IMR-90 (cell line): ENCODE data around the gene MIPEP. TPM values are rescaled to one million over a fixed set of nuclear protein-coding genes. Genes with fewer than 3 reads are reported as not detected.
"Not testable (repeated sequence)": the region's sequence is repeated elsewhere in the genome, so short reads cannot be mapped to it uniquely, and the experiment has no call there.

ENCODE experiments used
- ATAC-seq: fragments of 200-7000 bp; cut with Tn5 transposase; 2 replicates; pipeline ENCODE4 v1.9.1; 2020; ENCODE audit warnings: low read depth, mild to moderate bottlenecking, moderate library complexity
- BruUV-seq: library from RNA; stranded (reverse); fragments of 400-500 nt; replicated peaks from 2 replicates; lab custom pipeline; 2021; lab: Mats Ljungman, UMichigan
- CTCF ChIA-PET: fragments of 300-600 bp; formaldehyde crosslinking; extraction: SDS; loops from one replicate; lab custom pipeline; 2021; ENCODE audit warnings: antibody characterized with exemption; lab: Yijun Ruan, JAX
- POLR2A ChIA-PET: fragments of 300-600 bp; sonication (Branson Sonifier 250); formaldehyde crosslinking; loops from one replicate; lab custom pipeline; 2022; ENCODE audit warnings: antibody characterized with exemption; ENCODE audit not compliant: unreplicated experiment; lab: Charles Lee
- DNase-seq: peaks from one replicate; pipeline ENCODE4 v3.0.0; 2013
- H2AFZ ChIP-seq: replicated peaks from 2 replicates; pipeline ENCODE3; 2013; ENCODE audit warnings: low read length, mild to moderate bottlenecking; ENCODE audit not compliant: poor library complexity
- H2AK5ac ChIP-seq: 2 replicates; pipeline ENCODE4 v1.6.1; 2013; ENCODE audit warnings: low read depth, low read length, inconsistent platforms
- H2AK9ac ChIP-seq: replicated peaks from 2 replicates; pipeline ENCODE3; 2013; ENCODE audit warnings: mild to moderate bottlenecking, low read depth, low read length, moderate library complexity; ENCODE audit not compliant: poor library complexity
- H2BK120ac ChIP-seq: 2 replicates; pipeline ENCODE4 v1.6.1; 2013; ENCODE audit warnings: low read depth, low read length, inconsistent platforms
- H2BK15ac ChIP-seq: 3 replicates; pipeline ENCODE4 v1.6.1; 2013; ENCODE audit warnings: low read depth, low read length, inconsistent platforms
- H2BK20ac ChIP-seq: 2 replicates; pipeline ENCODE4 v1.6.1; 2013; ENCODE audit warnings: low read depth, mild to moderate bottlenecking, inconsistent platforms, low read length, moderate library complexity
- H2BK5ac ChIP-seq: 2 replicates; pipeline ENCODE4 v1.6.1; 2013; ENCODE audit warnings: mild to moderate bottlenecking, low read depth, low read length, inconsistent platforms; ENCODE audit not compliant: poor library complexity, severe bottlenecking
- H3K14ac ChIP-seq: replicated peaks from 2 replicates; pipeline ENCODE4 v1.6.1; 2013; ENCODE audit warnings: low read depth, low read length, inconsistent platforms
- H3K18ac ChIP-seq: 2 replicates; pipeline ENCODE4 v1.6.1; 2013; ENCODE audit warnings: low read depth, low read length, control low read depth
- H3K23ac ChIP-seq: 2 replicates; pipeline ENCODE4 v1.6.1; 2013; ENCODE audit warnings: low read depth, low read length, inconsistent platforms
- H3K27ac ChIP-seq: 2 replicates; pipeline ENCODE4 v1.5.1; 2013; ENCODE audit warnings: mild to moderate bottlenecking, control low read depth, low read length; ENCODE audit not compliant: insufficient read depth
- H3K27me3 ChIP-seq: 2 replicates; pipeline ENCODE4 v1.6.1; 2013; ENCODE audit warnings: low read length; ENCODE audit not compliant: control insufficient read depth, insufficient read depth
- H3K36me3 ChIP-seq: 2 replicates; pipeline ENCODE4 v1.6.1; 2013; ENCODE audit warnings: low read length, mixed read lengths; ENCODE audit not compliant: control insufficient read depth, insufficient read depth
- H3K4ac ChIP-seq: 2 replicates; pipeline ENCODE4 v1.6.1; 2013; ENCODE audit warnings: low read depth, low read length, inconsistent platforms
- H3K4me1 ChIP-seq: 2 replicates; pipeline ENCODE4 v1.6.1; 2013; ENCODE audit warnings: low read length, mixed read lengths; ENCODE audit not compliant: control insufficient read depth, insufficient read depth
- H3K4me2 ChIP-seq: 2 replicates; pipeline ENCODE4 v1.6.1; 2013; ENCODE audit warnings: low read depth, mild to moderate bottlenecking, control low read depth, low read length, moderate library complexity
- H3K4me3 ChIP-seq: 2 replicates; pipeline ENCODE4 v1.5.1; 2013; ENCODE audit warnings: low read depth, mild to moderate bottlenecking, control low read depth, low read length, moderate library complexity; ENCODE audit not compliant: insufficient read depth
- H3K56ac ChIP-seq: 2 replicates; pipeline ENCODE4 v1.6.1; 2013; ENCODE audit warnings: low read length, inconsistent platforms; ENCODE audit not compliant: insufficient read depth; ENCODE audit errors: extremely low read depth
- H3K79me1 ChIP-seq, 2 experiments: 2 replicates each; pipeline ENCODE4 v1.6.1; 2013; ENCODE audit warnings: low read length in 2 of 2, inconsistent platforms in 1 of 2, low read depth in 1 of 2
- H3K9ac ChIP-seq: 2 replicates; pipeline ENCODE4 v1.6.1; 2013; ENCODE audit warnings: low read depth, low read length, control low read depth
- H3K9me1 ChIP-seq: 2 replicates; pipeline ENCODE4 v1.6.1; 2013; ENCODE audit warnings: low read length, inconsistent platforms; ENCODE audit not compliant: insufficient read depth
- H3K9me3 ChIP-seq: 2 replicates; pipeline ENCODE4 v1.6.1; 2013; ENCODE audit warnings: low read length; ENCODE audit not compliant: control insufficient read depth, insufficient read depth
- H4K20me1 ChIP-seq: 2 replicates; pipeline ENCODE4 v1.6.1; 2013; ENCODE audit warnings: low read length, inconsistent platforms; ENCODE audit not compliant: insufficient read depth
- H4K5ac ChIP-seq: 2 replicates; pipeline ENCODE4 v1.6.1; 2013; ENCODE audit warnings: mild to moderate bottlenecking, low read depth, low read length, control low read depth
- H4K8ac ChIP-seq, 2 experiments: 2 replicates each; pipeline ENCODE4 v1.6.1; 2013; ENCODE audit warnings: low read depth in 2 of 2, low read length in 2 of 2, control low read depth in 1 of 2, inconsistent platforms in 1 of 2
- H4K91ac ChIP-seq: 2 replicates; pipeline ENCODE4 v1.6.1; 2013; ENCODE audit warnings: low read depth, low read length, inconsistent platforms; ENCODE audit not compliant: insufficient read depth
- WGBS, 2 experiments: methylation state at CpG; one replicate each; pipeline versions ENCODE4 v1.1.5 to v1.1.7; 2013; ENCODE audit warnings: missing lambda C conversion rate in 2 of 2; ENCODE audit not compliant: insufficient read length in 1 of 2; ENCODE audit errors: extremely low coverage in 2 of 2; 5-methylcytosine and 5-hydroxymethylcytosine counted together
- dilution Hi-C: fragments of 300-500 bp; cut with HindIII; formaldehyde crosslinking; loops from one replicate; pipeline ENCODE4 v1.14.3; 2018; ENCODE audit warnings: low sequenced_read_pairs; ENCODE audit not compliant: unreplicated experiment
- in situ Hi-C: fragments of 300-500 bp; cut with MboI; formaldehyde crosslinking; loops from 3 replicates; pipeline ENCODE4 v1.14.3; 2019; ENCODE audit warnings: low sequenced_read_pairs, inconsistent platforms, mixed read lengths
- intact Hi-C: fragments of 100-400 bp; cut with micrococcal nuclease; formaldehyde crosslinking; loops from 2 replicates; pipeline ENCODE4 v1.10.0; 2022
- polyA plus RNA-seq, 3 experiments: library from polyadenylated mRNA; depleted of rRNA; stranded (reverse); fragments of >200 nt; gene quantifications; 2 replicates each; pipeline ENCODE4 v1.2.3, GENCODE V29; 2012; ENCODE audit warnings: low replicate concordance in 1 of 3
- total RNA-seq: library from RNA; depleted of rRNA; stranded (reverse); fragments of >200 nt; gene quantifications from 2 replicates; pipeline ENCODE4 v1.2.3, GENCODE V29; 2012

The MIPEP gene
- total and polyA plus RNA-seq, 2 of the 4 experiments (the other 2 are of a cell fraction) = 15.0 to 21.5 TPM

GRCh38 chr13:23884361-23884760 is 4.8 kb downstream of the MIPEP start:
- Histone ChIP-seq H3K36me3 (peaks cover 14% of the 10 kb centered on the region), H3K79me1 (peaks cover 3 to 25% of the 10 kb centered on the region in 2 experiments)
- intact Hi-C loops, ATAC-seq, H3K9me3 ChIP-seq, dilution Hi-C loops, H2BK5ac ChIP-seq, H2AFZ ChIP-seq, H3K56ac ChIP-seq, H4K91ac ChIP-seq, H2BK20ac ChIP-seq, H3K4me2 ChIP-seq, H3K27ac ChIP-seq, H3K4me1 ChIP-seq, H4K8ac ChIP-seq, H4K20me1 ChIP-seq, H2AK5ac ChIP-seq, H3K14ac ChIP-seq, CTCF ChIA-PET, H2AK9ac ChIP-seq, H3K23ac ChIP-seq, H3K4me3 ChIP-seq, H4K5ac ChIP-seq, BruUV-seq, DNase-seq, H3K9ac ChIP-seq, H2BK120ac ChIP-seq, POLR2A ChIA-PET, H3K18ac ChIP-seq, H3K27me3 ChIP-seq, H2BK15ac ChIP-seq, H3K4ac ChIP-seq, H3K9me1 ChIP-seq: not testable (repeated sequence)
- no CpG with 5 or more reads among the region's 3 CpGs for WGBS, 2 experiments
- in situ Hi-C loops = loop anchor here (25.0 kb wide), 1 partner anchor 522 kb away; no protein-coding TSS in a partner anchor
